Hematopoietic multipotent progenitor cell treated with erythropoietin and hydrocortisone succinate and interleukin-3 and kit ligand, for 4 days (in vitro differentiated cells): ENCODE results near the gene ADAMTS15.

ENCODE experiments used
- DNase-seq: peaks from one replicate; pipeline ENCODE4 v3.0.0-alpha.2; 2015

ADAMTS15 gene

GRCh38 chr11:130485983-130486382 is 37.5 kb downstream of the ADAMTS15 start:
- DNase-seq: no peak

- no peak for DNase-seq
Observed at GRCh38 chr11:130486391-130486836, 38.0 kb downstream of the ADAMTS15 start.

GRCh38 chr11:130486987-130487923 is 38.8 kb downstream of the ADAMTS15 start:
- DNase-seq: no peak

- DNase-seq: no peak
Observed at GRCh38 chr11:130487924-130488815, 39.7 kb downstream of the ADAMTS15 start.

- no peak for DNase-seq
Observed at GRCh38 chr11:130488848-130489584, 40.6 kb downstream of the ADAMTS15 start.

- no peak for DNase-seq
Observed at GRCh38 chr11:130489716-130490115, 41.3 kb downstream of the ADAMTS15 start.

- DNase-seq: no peak
Observed at GRCh38 chr11:130490682-130491449, 42.4 kb downstream of the ADAMTS15 start.

GRCh38 chr11:130498181-130498580 is 49.7 kb downstream of the ADAMTS15 start:
- no peak for DNase-seq

GRCh38 chr11:130499828-130500227 is 51.4 kb downstream of the ADAMTS15 start:
- DNase-seq: no peak

GRCh38 chr11:130504317-130504716 is 55.9 kb downstream of the ADAMTS15 start:
- DNase-seq: no peak

GRCh38 chr11:130508913-130509312 is 60.5 kb downstream of the ADAMTS15 start:
- no peak for DNase-seq

- no peak for DNase-seq
Observed at GRCh38 chr11:130509942-130510341, 61.5 kb downstream of the ADAMTS15 start.

GRCh38 chr11:130510407-130511006 is 62.1 kb downstream of the ADAMTS15 start:
- no peak for DNase-seq

GRCh38 chr11:130511765-130512164 is 63.3 kb downstream of the ADAMTS15 start:
- DNase-seq: no peak

GRCh38 chr11:130512662-130513061 is 64.2 kb downstream of the ADAMTS15 start:
- no peak for DNase-seq

- DNase-seq: no peak
Observed at GRCh38 chr11:130513132-130513531, 64.7 kb downstream of the ADAMTS15 start.

- DNase-seq: no peak
Observed at GRCh38 chr11:130514316-130514715, 65.9 kb downstream of the ADAMTS15 start.

- DNase-seq: no peak
Observed at GRCh38 chr11:130514851-130515250, 66.4 kb downstream of the ADAMTS15 start.

- DNase-seq: no peak
Observed at GRCh38 chr11:130515829-130516553, 67.5 kb downstream of the ADAMTS15 start.

GRCh38 chr11:130516554-130517505 is 68.4 kb downstream of the ADAMTS15 start:
- no peak for DNase-seq
